Naive thymus-derived CD4-positive, alpha-beta T cell (primary cell): Measurements from ENCODE around the gene CERT1. TPM values are rescaled to one million over a fixed set of nuclear protein-coding genes. Genes with fewer than 3 reads are reported as not detected.

ENCODE experiments used
- ATAC-seq: fragments of 150-1000 bp; cut with Tn5 transposase; 2 replicates; pipeline ENCODE4 v1.10.0; 2021; ENCODE audit warnings: mild to moderate bottlenecking, moderate library complexity
- CTCF ChIA-PET: fragments of 350-600 bp; sonication (Branson Sonifier 250); formaldehyde crosslinking; loops from one replicate; lab custom pipeline; 2021; ENCODE audit warnings: antibody characterized with exemption; lab: Charles Lee
- POLR2A ChIA-PET: fragments of 350-600 bp; sonication (Branson Sonifier 250); formaldehyde crosslinking; loops from one replicate; lab custom pipeline; 2021; ENCODE audit warnings: antibody characterized with exemption, inconsistent platforms; lab: Charles Lee
- DNase-seq, 9 donors: peaks; one replicate each; pipeline versions ENCODE4 v3.0.0 to v3.0.0-alpha.2; 2020 to 2022; ENCODE audit warnings: mixed read lengths in 1 of 9
- H3K27ac ChIP-seq: one replicate; pipeline ENCODE4 v1.7.0; 2013; ENCODE audit warnings: mild to moderate bottlenecking, low read depth, low read length, moderate library complexity
- H3K27me3 ChIP-seq, 2 donors: one replicate each; pipeline ENCODE4 v1.7.0; 2013; ENCODE audit warnings: low read length in 2 of 2, mild to moderate bottlenecking in 2 of 2, moderate library complexity in 2 of 2; ENCODE audit not compliant: control insufficient read depth in 2 of 2, insufficient read depth in 2 of 2
- H3K36me3 ChIP-seq, 3 experiments: 1 replicate in 2 of 3; 2 replicates in 1 of 3; pipeline ENCODE4 v1.7.0; 2013; ENCODE audit warnings: low read length in 3 of 3, mild to moderate bottlenecking in 3 of 3, moderate library complexity in 1 of 3; ENCODE audit not compliant: insufficient read depth in 3 of 3, control insufficient read depth in 2 of 3
- H3K4me1 ChIP-seq, 2 donors: one replicate each; pipeline ENCODE4 v1.7.0; 2013; ENCODE audit warnings: low read length in 2 of 2, mild to moderate bottlenecking in 2 of 2, moderate library complexity in 1 of 2; ENCODE audit not compliant: control insufficient read depth in 2 of 2, insufficient read depth in 2 of 2
- H3K4me3 ChIP-seq: 2 replicates; pipeline ENCODE4 v1.7.0; 2013; ENCODE audit warnings: mild to moderate bottlenecking, low read length
- H3K9me3 ChIP-seq, 3 experiments: 1 replicate in 2 of 3; 2 replicates in 1 of 3; pipeline ENCODE4 v1.7.0; 2013; ENCODE audit warnings: low read length in 3 of 3; ENCODE audit not compliant: control insufficient read depth in 2 of 3
- H3K27ac Mint-ChIP-seq, 9 donors: one replicate each; pipeline ENCODE4 v1.8.0; 2020 to 2022; ENCODE audit warnings: mixed read lengths in 9 of 9, mild to moderate bottlenecking in 8 of 9, moderate library complexity in 5 of 9, inconsistent platforms in 2 of 9
- H3K27me3 Mint-ChIP-seq, 5 donors: one replicate each; pipeline ENCODE4 v1.8.0; 2021 to 2022; ENCODE audit warnings: mixed read lengths in 5 of 5, mild to moderate bottlenecking in 1 of 5
- H3K36me3 Mint-ChIP-seq, 5 donors: one replicate each; pipeline ENCODE4 v1.8.0; 2020 to 2022; ENCODE audit warnings: mixed read lengths in 5 of 5, mild to moderate bottlenecking in 3 of 5, inconsistent platforms in 1 of 5
- H3K4me1 Mint-ChIP-seq, 7 donors: one replicate each; pipeline ENCODE4 v1.8.0; 2020 to 2022; ENCODE audit warnings: mixed read lengths in 7 of 7, mild to moderate bottlenecking in 3 of 7, inconsistent platforms in 1 of 7
- H3K4me3 Mint-ChIP-seq, 10 donors: one replicate each; pipeline ENCODE4 v1.8.0; 2020 to 2022; ENCODE audit warnings: mild to moderate bottlenecking in 10 of 10, mixed read lengths in 10 of 10, moderate library complexity in 6 of 10, inconsistent platforms in 2 of 10
- H3K9me3 Mint-ChIP-seq, 11 donors: one replicate each; pipeline ENCODE4 v1.8.0; 2020 to 2022; ENCODE audit warnings: mixed read lengths in 11 of 11, mild to moderate bottlenecking in 4 of 11, inconsistent platforms in 1 of 11, moderate library complexity in 1 of 11
- intact Hi-C, 2 donors: fragments of 100-400 bp; cut with micrococcal nuclease; formaldehyde crosslinking; loops; one replicate each; pipeline ENCODE4 v1.15.1; 2023
- polyA plus RNA-seq, 2 donors: library from polyadenylated mRNA; unstranded; fragments of 300-500 nt; fragmentation: Illumina TruSeq; gene quantifications; one replicate each; pipeline ENCODE4 v1.2.3, GENCODE V29; 2021
- total RNA-seq, 6 experiments: library from RNA in 5 of 6; stranded (reverse) in 5 of 6; gene quantifications; 1 replicate in 5 of 6; 2 replicates in 1 of 6; pipeline ENCODE4 v1.2.3 and lab custom pipeline; 2021 to 2026

Gene CERT1
- total and polyA plus RNA-seq, 7 experiments from 2014 or later, result 13.3 to 60.4 (median 37.7) TPM

- no peaks in the 10 kb centered on the region for H3K27me3 ChIP-seq
- intact Hi-C loops, result no loop called here
- Mint-ChIP-seq H3K27ac (no peak overlapping the region), H3K36me3 (no peaks in the 10 kb centered on the region), H3K9me3 (no peaks in the 10 kb centered on the region), H3K27me3 (no peaks in the 10 kb centered on the region), H3K4me3 (no peak overlapping the region), H3K4me1 (no peaks in the 10 kb centered on the region)
- ChIA-PET CTCF (interaction anchor here (0.6 kb wide), 1 partner anchor 222 kb away, joined by 3 read pairs; no protein-coding TSS in a partner anchor), POLR2A (no interaction called here)
- H3K4me1 ChIP-seq, result no peaks in the 10 kb centered on the region
- no peak overlapping the region for H3K27ac ChIP-seq
- DNase-seq, result no peak
- ATAC-seq, result no peak
- H3K9me3 ChIP-seq, result no peaks in the 10 kb centered on the region
- no peaks in the 10 kb centered on the region for H3K36me3 ChIP-seq
- no peak overlapping the region for H3K4me3 ChIP-seq
Measured at GRCh38 chr5:75331095-75332090, 180.0 kb downstream of the CERT1 start.

GRCh38 chr5:75330404-75330803 is 181.0 kb downstream of the CERT1 start:
- ATAC-seq, result no peak
- peak overlapping the region in 1 of 9 donors; percentile 6 for H3K27ac Mint-ChIP-seq
- Histone ChIP-seq H3K36me3 (no peaks in the 10 kb centered on the region), H3K9me3 (no peaks in the 10 kb centered on the region), H3K27me3 (no peaks in the 10 kb centered on the region), H3K27ac (no peak overlapping the region), H3K4me1 (no peaks in the 10 kb centered on the region), H3K4me3 (no peak overlapping the region)
- H3K4me1 Mint-ChIP-seq, result peaks cover 0 to under 1% (median 0%) of the 10 kb centered on the region in 7 donors
- CTCF ChIA-PET, result interaction anchor here (0.6 to 0.9 kb wide), 2 partner anchors 8 to 378 kb away, joined by 3 read pairs; no protein-coding TSS in a partner anchor
- H3K36me3 Mint-ChIP-seq, result no peaks in the 10 kb centered on the region
- H3K4me3 Mint-ChIP-seq, result no peak overlapping the region
- H3K27me3 Mint-ChIP-seq, result no peaks in the 10 kb centered on the region
- DNase-seq, result no peak
- no peaks in the 10 kb centered on the region for H3K9me3 Mint-ChIP-seq
- POLR2A ChIA-PET, result interaction anchor here (1.2 kb wide), 1 partner anchor 93 kb away, joined by 4 read pairs; no protein-coding TSS in a partner anchor
- intact Hi-C loops, result no loop called here

Other genes with a start within 250 kb of the CERT1 start
- gene HMGCR, start 174.4 kb downstream of the CERT1 start, total RNA-seq, result 10 to 100 TPM; 38.8 to 57.3 (median 43.8) TPM
- 10 to 100 TPM; 11.6 to 11.9 TPM for gene HMGCR, start 174.4 kb downstream of the CERT1 start, polyA plus RNA-seq
- 10 to 100 TPM; 20.6 to 36.6 (median 24.9) TPM for gene POLK, start 262 bp upstream of the CERT1 start, total RNA-seq
- gene POLK, start 262 bp upstream of the CERT1 start, polyA plus RNA-seq, result 10 to 100 TPM; 16.7 to 22.5 TPM
- under 1 TPM; 0.19 to 0.70 (median 0.41) TPM for gene ANKDD1B, start 99.8 kb upstream of the CERT1 start, total RNA-seq
- under 1 TPM in 1 of 2 donors, not detected in 1; 0.12 TPM for gene ANKDD1B, start 99.8 kb upstream of the CERT1 start, polyA plus RNA-seq
- gene POC5, start 205.8 kb upstream of the CERT1 start, total RNA-seq, result 10 to 100 TPM in 4 of 5 experiments, 1 to 10 TPM in 1; 8.5 to 17.9 (median 15.0) TPM
- 10 to 100 TPM; 10.6 to 18.0 TPM for gene POC5, start 205.8 kb upstream of the CERT1 start, polyA plus RNA-seq